Esophagus (tissue), 2 donors: ENCODE measurements around the gene FRMD5. TPM values are rescaled to one million over a fixed set of nuclear protein-coding genes. Genes with fewer than 3 reads are reported as not detected.

Experiments
- H3K27ac ChIP-seq, 2 donors: one replicate each; pipeline ENCODE4 v1.5.1; 2013; ENCODE audit warnings: low read depth in 2 of 2, mild to moderate bottlenecking in 2 of 2, inconsistent platforms in 1 of 2, low read length in 1 of 2, moderate library complexity in 1 of 2
- H3K27me3 ChIP-seq, 2 donors: one replicate each; pipeline ENCODE4 v1.6.1; 2013; ENCODE audit warnings: low read length in 2 of 2, control low read depth in 1 of 2, mild to moderate bottlenecking in 1 of 2; ENCODE audit not compliant: insufficient read depth in 2 of 2, control insufficient read depth in 1 of 2
- H3K36me3 ChIP-seq, 2 donors: one replicate each; pipeline ENCODE4 v1.6.1; 2013; ENCODE audit warnings: low read length in 1 of 2; ENCODE audit not compliant: control insufficient read depth in 2 of 2, insufficient read depth in 2 of 2
- H3K4me1 ChIP-seq, 2 donors: one replicate each; pipeline ENCODE4 v1.6.1; 2013; ENCODE audit warnings: low read length in 1 of 2; ENCODE audit not compliant: control insufficient read depth in 2 of 2, insufficient read depth in 2 of 2
- H3K4me3 ChIP-seq, 2 donors: one replicate each; pipeline ENCODE4 v1.5.1; 2013; ENCODE audit warnings: low read length in 2 of 2, mild to moderate bottlenecking in 2 of 2, low read depth in 1 of 2, moderate library complexity in 1 of 2
- H3K9me3 ChIP-seq, 2 donors: one replicate each; pipeline ENCODE4 v1.6.1; 2013; ENCODE audit warnings: mild to moderate bottlenecking in 2 of 2, low read depth in 1 of 2, low read length in 1 of 2, moderate library complexity in 1 of 2; ENCODE audit not compliant: control insufficient read depth in 2 of 2, insufficient read depth in 1 of 2
- WGBS, 2 donors: extraction: QIAGEN DNeasy Blood & Tissue Kit; methylation state at CpG; one replicate each; pipeline ENCODE4 v1.1.7; 2013; 5-methylcytosine and 5-hydroxymethylcytosine counted together
- polyA plus RNA-seq, 2 donors: library from polyadenylated mRNA; stranded (reverse); fragments of 200-250 nt; gene quantifications; one replicate each; pipeline ENCODE4 v1.2.3, GENCODE V29; 2013
- donor health status: healthy with polysubstance abuse.
- donor health status: Bipolar disorder and iron deficiency.

Gene FRMD5
- polyA plus RNA-seq, 2 donors = 0.04 to 0.09 TPM

DNA sequence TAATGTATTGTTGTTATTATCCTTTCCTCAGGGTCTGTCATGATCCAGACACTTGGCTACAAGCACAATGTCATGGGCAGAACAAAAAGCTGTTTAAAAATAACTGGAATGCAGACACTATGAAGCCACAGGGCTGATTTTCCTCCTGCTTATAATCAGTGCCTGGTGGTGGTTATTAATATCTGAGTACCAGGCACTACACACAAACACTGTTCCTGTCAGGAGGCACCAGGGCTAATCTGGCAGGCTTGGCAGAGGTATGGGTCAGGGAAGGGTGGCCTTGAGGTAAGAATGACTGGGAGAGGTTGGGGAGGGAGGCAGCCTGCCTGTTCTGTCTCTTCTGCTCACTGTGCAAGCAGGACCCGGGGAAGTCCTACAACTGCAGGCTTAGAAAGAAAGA lies 301.1 kb downstream of the FRMD5 start:
- Histone ChIP-seq H3K4me1 (no peaks in the 10 kb centered on the region), H3K27me3 (no peaks in the 10 kb centered on the region), H3K27ac (no peak overlapping the region), H3K9me3 (no peaks in the 10 kb centered on the region), H3K4me3 (no peak overlapping the region), H3K36me3 (no peaks in the 10 kb centered on the region)
- 68 to 71% methylated on average over 1 of the region's 1 CpG for WGBS, 2 donors

DNA sequence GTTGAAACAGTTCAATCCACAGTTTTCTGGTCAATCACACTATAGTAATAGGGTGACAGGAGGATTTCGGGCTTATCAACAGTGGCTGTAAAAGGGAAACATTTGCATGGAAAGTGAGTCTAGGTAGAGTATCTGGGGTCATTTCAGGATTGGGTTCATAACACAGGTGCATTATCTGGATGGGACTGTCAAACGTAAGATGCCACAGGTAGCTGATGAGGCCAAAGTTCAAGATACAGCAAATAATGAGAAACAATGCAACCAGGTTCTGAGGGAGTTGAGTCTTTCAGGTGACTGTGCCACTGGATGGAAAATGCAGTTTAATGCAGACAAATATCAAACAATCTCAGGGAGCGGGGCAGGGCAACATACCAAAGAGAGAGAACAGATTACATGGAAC lies 306.0 kb downstream of the FRMD5 start:
- H3K4me3 ChIP-seq = no peak overlapping the region
- H3K27ac ChIP-seq = no peak overlapping the region
- 71 to 89% methylated on average over 3 of the region's 3 CpGs for WGBS, 2 donors
- H3K36me3 ChIP-seq = no peaks in the 10 kb centered on the region
- H3K9me3 ChIP-seq = no peaks in the 10 kb centered on the region
- no peaks in the 10 kb centered on the region for H3K4me1 ChIP-seq
- no peaks in the 10 kb centered on the region for H3K27me3 ChIP-seq

DNA sequence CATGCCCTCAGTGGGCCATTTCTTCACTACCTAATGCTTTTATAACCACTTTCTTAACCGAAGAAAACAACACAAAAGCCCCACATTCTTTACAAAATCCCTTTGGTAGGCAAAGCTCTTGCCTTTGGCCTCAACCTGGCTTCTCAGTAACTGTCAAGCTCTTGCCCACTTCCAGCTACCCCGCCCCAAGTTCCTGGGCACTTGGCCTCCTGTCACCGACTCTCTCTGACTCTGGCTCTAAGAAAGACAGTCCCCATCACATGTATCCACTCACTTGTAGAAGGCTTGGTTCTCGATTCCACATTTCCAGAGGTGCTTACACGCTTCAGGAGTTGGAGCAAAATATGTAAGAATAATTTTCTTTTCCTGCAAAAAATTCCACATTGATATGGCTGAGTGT lies 307.2 kb downstream of the FRMD5 start:
- no peaks in the 10 kb centered on the region for H3K36me3 ChIP-seq
- 82 to 83% methylated on average over 5 of the region's 5 CpGs for WGBS, 2 donors
- H3K4me1 ChIP-seq = no peaks in the 10 kb centered on the region
- H3K4me3 ChIP-seq = no peak overlapping the region
- no peak overlapping the region for H3K27ac ChIP-seq
- H3K27me3 ChIP-seq = no peaks in the 10 kb centered on the region
- no peaks in the 10 kb centered on the region for H3K9me3 ChIP-seq

DNA sequence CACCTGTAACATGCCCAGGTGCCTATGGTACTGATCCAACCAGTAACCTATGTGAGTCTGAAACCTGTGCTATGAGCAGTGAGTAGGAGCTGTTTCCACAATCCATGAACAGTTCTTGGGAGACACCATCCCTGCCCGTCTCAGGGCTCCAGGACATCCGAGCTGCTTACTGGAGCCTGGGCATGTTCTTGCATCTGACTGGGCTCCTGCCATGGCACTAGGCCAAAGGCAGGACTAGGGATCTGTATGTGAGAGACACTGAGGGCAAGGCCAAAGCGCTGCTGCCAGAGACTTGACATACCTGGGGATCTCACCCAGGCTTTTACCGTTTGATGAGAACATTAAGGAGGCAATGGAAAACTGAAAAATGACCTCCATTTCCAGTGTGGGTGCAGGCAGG lies 308.5 kb downstream of the FRMD5 start:
- Histone ChIP-seq H3K4me3 (no peak overlapping the region), H3K36me3 (no peaks in the 10 kb centered on the region), H3K27ac (no peak overlapping the region), H3K27me3 (no peaks in the 10 kb centered on the region), H3K9me3 (no peaks in the 10 kb centered on the region), H3K4me1 (no peaks in the 10 kb centered on the region)
- WGBS, 2 donors = 61 to 74% methylated on average over 4 of the region's 4 CpGs

DNA sequence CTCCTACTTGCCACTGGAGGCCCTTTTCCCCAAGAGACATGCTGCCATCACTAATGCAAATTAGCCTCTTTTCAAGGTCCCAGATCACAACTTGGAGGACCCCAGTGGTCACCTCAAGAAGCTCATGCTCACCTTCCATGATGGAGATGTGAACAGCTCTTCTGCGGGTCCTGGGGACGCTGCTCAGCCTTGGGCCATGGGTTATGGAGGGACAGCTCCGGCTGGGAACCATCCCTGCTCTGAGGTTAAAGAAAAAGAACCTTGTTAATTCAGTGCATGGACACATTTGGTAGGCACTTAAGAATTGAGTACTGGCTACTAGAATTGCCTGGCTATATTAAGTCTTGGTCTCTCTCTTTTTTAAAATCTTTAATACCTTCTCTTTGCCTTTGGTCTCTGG lies 311.5 kb downstream of the FRMD5 start:
- H3K27ac ChIP-seq = no peak overlapping the region
- 94 to 97% methylated on average over 3 of the region's 3 CpGs for WGBS, 2 donors

DNA sequence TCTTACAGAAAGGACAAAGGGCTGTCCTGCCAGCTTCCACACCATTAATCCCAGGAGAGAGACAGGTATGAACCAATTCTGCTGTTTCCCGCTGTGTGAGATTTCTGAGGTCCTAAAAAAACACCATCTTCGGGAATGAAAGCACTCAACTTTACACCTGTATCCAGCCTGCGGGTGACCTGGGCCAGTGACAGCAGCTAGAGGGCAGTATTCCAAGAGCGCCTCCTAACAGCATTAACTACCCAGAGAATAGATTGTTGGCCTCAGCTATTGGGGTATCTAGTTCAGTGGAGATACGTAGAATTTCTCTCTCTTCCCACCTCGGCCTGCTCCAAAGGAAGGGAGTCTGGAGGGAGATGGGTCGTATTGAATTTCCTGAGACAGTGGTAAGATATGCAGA lies 313.1 kb downstream of the FRMD5 start:
- H3K27me3 ChIP-seq = no peaks in the 10 kb centered on the region
- WGBS, 2 donors = 88 to 90% methylated on average over 7 of the region's 7 CpGs
- H3K4me1 ChIP-seq = no peaks in the 10 kb centered on the region
- H3K36me3 ChIP-seq = no peaks in the 10 kb centered on the region
- no peak overlapping the region for H3K4me3 ChIP-seq
- H3K9me3 ChIP-seq = no peaks in the 10 kb centered on the region
- no peak overlapping the region for H3K27ac ChIP-seq

More for the DNA sequence above, 311.5 kb downstream of the FRMD5 start:
- H3K9me3 ChIP-seq = no peaks in the 10 kb centered on the region
- H3K27me3 ChIP-seq = no peaks in the 10 kb centered on the region
- no peaks in the 10 kb centered on the region for H3K4me1 ChIP-seq
- H3K36me3 ChIP-seq = no peaks in the 10 kb centered on the region
- H3K4me3 ChIP-seq = no peak overlapping the region

DNA sequence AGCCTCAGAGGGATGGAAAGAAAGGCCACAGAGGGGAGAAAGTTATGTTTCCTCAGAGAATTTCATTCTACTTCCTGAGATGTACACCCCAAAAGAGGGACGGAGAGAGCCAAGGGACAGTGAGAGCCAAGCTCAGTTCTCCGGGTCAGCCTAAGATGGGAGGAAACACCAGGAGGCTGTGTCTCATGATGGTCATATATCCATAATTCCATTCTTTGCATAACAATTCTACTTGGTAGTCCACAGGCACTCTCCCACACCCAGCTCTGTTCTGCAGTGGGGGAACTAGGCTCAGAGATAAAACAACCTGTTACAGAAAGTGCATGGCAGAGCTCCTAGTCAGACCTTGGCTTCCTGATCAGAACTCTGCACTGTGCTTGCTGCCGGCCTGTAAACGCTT lies 313.8 kb downstream of the FRMD5 start:
- H3K27ac ChIP-seq = no peak overlapping the region
- no peaks in the 10 kb centered on the region for H3K36me3 ChIP-seq
- no peaks in the 10 kb centered on the region for H3K9me3 ChIP-seq
- no peak overlapping the region for H3K4me3 ChIP-seq
- 93 to 95% methylated on average over 4 of the region's 4 CpGs for WGBS, 2 donors
- no peaks in the 10 kb centered on the region for H3K4me1 ChIP-seq
- no peaks in the 10 kb centered on the region for H3K27me3 ChIP-seq

DNA sequence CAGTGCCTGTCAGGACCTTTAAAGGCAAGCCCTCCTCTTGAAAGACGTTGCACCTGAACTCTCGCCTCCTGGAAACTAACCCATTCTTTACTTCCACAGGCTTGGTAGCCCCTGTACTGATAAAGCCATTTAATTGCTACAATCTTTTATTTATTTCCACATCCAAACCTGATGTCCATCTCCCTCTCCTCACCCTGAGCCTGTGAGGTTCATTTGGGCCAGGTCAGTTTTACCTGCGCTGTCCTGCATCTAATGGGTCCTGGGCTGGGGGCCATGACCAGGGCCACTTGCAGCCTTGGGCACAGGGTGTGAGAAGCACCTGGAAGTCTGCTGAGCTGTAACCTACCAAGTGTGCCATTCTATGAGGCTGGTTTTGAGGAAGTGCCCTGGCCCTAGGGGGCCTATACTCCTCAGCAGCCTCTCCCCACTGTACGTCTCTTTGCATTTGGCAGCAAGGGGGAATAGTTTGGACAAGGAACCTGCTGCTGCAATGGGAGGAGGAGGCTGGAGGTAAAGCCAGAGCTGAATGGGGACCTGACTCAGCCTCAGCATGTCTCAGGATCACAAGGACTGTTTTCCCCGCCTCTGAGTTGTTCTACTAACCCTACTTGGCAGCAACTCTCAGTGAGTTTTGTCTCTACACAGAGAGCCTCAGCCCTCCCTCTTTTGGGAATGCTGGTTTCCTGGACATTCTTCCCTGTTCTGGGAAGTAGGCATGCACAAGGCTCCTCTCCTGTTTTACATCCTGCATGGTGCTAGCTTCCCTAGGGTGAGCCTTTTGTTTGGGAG lies 314.5 kb downstream of the FRMD5 start:
- Histone ChIP-seq H3K27me3 (no peaks in the 10 kb centered on the region), H3K4me1 (no peaks in the 10 kb centered on the region), H3K9me3 (no peaks in the 10 kb centered on the region), H3K4me3 (no peak overlapping the region), H3K27ac (no peak overlapping the region), H3K36me3 (no peaks in the 10 kb centered on the region)
- WGBS, 2 donors = 74 to 83% methylated on average over 5 of the region's 5 CpGs

DNA sequence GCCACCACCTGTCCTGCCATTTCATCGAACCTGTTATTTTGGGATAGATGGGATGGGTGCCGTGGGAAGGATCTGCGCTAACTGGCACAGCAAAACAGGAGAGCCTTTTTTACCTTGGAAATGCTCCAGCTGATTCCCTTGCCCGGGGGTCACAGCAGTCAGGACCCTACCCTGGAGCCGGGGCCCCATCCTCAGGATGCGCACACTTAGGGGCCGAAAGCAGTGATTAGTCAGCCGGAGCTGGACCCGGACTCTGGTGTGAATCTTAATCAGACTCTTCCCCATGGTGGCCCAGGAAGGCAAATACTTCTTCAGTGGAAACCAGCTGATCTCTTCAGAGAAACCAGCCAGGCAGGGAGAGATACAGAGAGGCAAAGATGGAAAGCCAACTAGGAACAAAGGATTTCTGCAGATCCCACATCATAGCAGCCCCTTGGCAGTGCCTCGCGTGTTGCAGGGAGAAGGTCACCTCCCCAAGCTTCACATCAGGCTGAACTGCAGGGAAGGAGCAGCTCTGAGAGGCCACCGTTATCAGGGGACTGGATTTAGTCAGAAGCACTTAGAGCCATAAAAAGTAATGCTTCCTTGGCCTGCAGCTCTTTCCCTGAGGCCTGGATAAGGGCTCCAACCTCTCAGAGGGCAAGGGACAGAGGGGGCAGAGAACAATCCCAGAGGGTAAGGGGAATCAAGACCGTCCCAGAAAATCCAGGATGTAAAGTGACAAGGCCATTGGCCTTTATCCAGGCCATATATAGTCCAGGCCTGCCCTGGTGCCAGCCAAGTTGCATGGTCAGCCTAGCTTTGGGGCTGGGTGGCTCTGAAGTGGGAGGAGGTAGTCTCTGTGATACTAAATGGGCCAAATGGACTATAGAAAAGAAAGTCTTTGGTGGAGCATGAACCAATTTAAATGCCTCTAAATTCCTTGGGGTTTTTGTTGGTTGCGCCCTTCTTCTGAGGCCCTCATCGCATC lies 315.4 kb downstream of the FRMD5 start:
- Histone ChIP-seq H3K9me3 (no peaks in the 10 kb centered on the region), H3K27ac (no peak overlapping the region), H3K36me3 (no peaks in the 10 kb centered on the region), H3K4me3 (no peak overlapping the region), H3K4me1 (no peaks in the 10 kb centered on the region), H3K27me3 (no peaks in the 10 kb centered on the region)
- 86 to 93% methylated on average over 15 of the region's 15 CpGs for WGBS, 2 donors
